GM19468 (cell line): ENCODE measurements around the gene SARDH.

Experiments used
- ATAC-seq: cut with Tn5 transposase; IDR thresholded peaks from one replicate; pipeline ENCODE4 v1.9.1; 2021; ENCODE audit warnings: mild to moderate bottlenecking, moderate library complexity, moderate number of reproducible peaks; ENCODE audit not compliant: unreplicated experiment; ENCODE audit errors: extremely low read depth

SARDH gene

DNA sequence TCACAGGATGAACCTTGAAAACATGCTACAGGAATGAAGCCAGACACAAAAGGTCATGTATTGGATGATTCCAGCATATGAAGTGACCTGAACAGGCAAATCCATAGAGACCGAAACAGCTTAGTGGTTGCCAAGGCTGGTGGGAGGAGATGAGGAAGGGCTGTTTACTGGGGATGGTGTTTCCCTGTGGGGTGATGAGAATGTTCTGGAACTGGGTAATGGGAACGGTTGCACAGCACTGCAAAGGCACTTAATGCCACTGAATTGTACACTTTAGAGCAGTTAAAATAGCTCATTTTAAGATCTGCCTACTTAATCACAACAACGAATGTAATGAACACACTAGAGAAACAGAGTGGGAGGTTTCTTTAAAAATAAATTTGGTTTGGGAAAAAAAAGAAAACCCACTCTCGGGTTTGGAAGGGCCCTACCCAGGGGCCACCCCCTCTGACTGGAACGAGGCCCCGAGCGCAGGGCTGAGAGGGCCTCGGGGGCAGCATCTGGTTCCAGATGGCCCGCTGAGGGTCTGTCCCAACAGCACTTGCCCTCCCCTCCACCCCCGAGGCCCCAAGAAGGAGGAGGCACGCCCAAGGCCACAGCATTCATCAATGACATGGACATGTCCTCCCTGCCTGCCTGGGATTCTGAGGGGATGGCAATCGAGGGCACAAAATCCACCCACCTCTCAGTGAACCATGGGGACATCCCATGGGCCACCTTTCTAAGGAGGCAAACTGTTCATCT lies 31.7 kb downstream of the SARDH start:
- ATAC-seq = no peak

GRCh38 chr9:133705576-133705975 lies 32.6 kb downstream of the SARDH start:
- no peak for ATAC-seq

GRCh38 chr9:133704711-133705181 lies 33.4 kb downstream of the SARDH start:
- no peak for ATAC-seq

- no peak for ATAC-seq
Observed at GRCh38 chr9:133703591-133704399, 34.4 kb downstream of the SARDH start.

DNA sequence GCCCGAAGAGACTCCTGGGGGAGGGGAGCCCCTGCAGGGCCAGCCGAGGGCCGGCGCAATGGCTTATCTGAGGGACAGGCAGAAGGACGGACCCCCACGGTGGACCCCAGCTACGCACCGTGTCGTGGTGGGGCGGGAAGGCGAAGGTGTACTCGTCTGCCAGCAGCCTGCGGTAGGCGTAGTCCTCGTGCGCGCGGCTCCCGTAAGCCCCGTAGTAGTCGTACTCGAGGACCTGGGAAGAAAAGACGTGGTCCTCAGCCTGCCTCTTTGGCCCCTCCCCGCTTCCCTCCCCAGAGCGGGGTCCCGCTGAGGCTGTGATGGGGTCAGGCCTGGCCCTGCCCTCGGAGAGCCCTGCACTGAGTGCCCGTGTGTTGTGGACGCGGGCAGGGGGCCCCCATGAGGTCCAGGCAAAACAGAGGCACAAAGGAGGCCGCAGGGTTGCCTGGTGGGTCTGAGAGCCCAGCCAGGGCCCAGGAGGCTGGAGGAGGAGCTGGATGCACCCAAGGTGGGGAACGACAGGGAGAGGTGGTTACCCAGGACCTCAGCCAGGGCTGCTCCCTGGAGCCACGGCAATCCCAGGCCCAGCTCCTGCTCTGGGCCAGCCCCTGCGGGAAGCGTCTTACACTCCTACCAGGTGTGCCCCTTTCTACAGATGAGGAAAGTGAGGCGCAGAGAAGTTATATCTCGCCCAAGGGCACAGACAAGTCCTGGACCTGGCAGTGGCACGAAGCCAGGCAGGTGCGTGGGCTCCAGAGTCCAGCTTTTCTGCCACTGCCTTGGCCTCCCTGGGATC lies 35.2 kb downstream of the SARDH start:
- no peak for ATAC-seq

DNA sequence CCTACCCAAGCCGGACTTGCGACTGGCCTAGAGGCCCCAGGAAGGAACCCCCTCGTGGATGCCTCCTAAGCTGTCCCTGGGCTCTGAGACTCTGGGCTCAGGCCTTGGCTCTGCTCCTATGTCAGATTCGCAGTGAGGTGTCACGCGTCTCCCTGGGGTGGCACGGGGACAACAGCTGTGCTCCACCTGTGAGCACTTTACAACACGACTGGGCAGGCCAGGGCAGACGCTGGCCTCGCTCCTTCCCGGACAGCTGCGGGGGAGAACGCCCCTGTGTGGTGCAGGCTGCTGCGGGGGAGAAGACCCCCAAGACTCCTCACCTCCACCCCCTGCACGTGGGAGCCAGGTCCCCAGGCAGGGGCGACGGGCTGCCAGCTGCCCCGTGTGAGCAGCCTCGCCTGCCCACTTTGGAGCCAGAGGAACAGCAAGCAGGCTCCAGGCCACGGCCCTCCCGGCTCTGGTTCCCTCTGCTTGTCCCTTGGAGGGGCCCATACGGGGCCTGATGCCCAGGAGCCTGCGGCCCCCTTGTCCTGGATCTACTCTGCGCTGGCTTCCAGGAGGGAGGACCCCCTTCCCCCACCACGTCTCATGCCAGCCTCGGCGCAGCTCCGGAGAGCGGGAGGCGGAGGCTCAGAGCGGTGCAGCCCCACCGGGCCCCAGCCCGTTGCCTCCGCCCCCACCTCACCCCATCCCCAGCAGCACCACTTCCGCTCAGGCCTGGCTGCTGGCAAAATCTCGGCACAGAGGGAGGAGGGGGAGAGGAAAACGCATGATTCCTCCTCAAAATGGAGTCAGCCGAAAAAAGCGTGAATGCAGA lies 36.0 kb downstream of the SARDH start:
- no peak for ATAC-seq

DNA sequence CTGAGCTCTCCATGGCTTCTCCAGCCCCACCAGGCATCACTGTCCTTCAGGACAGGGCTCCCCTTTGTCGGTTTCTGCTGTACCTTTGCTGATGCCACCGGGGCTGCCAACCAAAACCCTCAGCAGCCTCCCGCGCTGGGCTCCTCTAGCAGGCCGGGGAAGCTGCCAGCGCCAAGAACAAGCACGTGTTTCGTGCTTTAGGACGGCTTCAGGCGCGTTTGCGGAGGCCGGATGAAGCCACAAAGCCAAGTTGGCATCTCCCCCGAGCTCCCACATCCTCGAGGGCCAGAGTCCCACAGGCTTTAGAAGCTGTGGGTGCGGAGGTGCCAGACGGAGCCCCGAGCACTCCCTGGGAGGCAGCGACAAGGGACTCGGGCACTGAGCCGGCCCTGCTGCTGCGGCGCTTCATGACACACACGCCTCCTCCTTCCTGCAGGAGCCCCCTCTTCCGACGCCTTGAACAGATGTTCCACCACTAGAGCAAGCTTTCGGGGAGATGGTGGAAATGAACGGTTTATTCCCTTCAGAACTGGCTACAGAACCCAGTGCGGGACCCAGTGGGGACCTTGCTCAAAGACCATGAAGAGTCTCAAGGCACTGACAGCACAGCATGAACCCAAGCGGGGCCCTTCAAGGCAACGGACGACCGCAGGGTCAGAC lies 36.7 kb downstream of the SARDH start:
- ATAC-seq = no peak

DNA sequence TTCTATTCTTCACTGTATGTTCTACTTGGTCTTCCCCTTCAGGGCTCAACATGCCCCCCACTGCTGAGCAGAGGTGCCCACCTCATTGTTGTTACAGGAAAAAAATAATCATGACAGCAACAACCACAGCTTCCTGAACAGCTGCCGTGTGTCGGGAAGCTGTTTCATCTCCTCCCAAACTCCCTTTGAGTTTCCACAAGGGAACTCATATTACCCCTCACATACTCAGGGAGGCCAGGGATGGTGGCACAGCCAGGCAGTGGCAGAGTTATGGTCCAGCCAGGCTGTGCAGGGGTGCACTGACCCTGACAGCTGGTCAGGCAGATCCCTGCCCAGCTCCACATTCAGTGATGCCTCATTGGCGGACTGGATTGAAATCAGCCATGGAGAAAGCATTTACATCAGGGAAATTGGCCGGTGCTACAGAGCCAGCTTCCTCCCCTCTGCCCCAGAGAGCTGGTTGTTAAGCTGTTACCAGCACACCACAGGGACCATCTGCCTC lies 37.3 kb downstream of the SARDH start:
- ATAC-seq = no peak

DNA sequence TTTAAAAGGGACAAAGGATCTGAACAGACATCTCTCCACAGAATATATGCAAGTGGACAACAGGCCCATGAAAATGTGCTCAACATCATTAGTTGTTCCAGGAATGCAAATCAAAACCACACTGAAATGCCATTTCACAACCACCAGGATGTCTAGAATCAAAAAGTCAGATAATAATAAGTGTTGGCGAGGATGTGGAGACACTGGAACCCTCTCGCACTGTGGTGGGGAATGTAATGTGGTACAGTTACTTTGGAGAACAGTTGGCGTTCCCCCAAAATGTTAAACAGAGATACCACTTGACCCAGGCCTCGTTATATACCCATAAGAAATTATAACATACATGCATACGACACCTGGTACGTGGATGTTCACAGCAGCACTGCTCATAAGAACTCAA lies 38.6 kb downstream of the SARDH start:
- ATAC-seq = no peak

- ATAC-seq = no peak
Observed at GRCh38 chr9:133696071-133696472, 42.1 kb downstream of the SARDH start.

GRCh38 chr9:133694686-133695085 lies 43.5 kb downstream of the SARDH start:
- ATAC-seq = no peak

DNA sequence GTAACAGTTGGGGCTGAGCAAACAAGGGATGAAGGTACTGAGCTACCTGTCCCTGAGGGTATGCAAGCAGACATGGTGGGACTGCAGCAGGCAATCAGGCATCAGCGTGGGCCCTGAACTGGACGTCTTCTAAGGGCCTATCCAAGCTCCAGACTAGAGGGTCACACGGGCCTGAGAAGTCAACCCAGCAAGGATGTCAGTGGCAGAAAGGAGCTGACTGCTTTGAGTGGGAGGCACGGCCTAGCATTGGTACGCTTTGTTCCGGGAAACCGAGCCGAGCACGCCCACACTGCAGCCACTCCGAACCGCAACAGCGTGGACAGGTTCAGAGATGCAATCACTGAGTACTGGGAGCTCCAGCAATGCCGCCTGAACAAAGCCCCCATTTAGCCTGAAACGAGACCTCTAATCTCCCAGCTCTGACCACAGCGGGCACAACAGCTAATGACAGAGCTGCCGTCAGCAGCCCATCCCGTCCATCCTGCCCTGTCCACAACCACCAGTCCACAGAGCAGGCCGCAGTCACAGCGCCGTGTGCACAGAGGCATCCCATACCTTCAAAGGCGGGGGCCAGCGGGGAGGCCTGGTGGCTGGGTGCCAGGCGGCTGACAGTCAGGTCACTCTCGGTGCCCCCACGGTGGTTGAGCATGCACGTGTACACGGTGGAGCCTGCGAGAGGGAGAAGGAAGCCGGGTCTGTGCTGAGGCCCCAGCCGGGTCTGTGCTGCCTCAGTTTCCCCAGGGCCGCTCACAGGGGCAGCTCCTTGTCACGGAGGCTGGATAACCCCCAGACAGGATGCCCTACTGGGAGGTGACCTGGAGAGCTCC lies 44.2 kb downstream of the SARDH start:
- no peak for ATAC-seq

- no peak for ATAC-seq
Observed at GRCh38 chr9:133693116-133693515, 45.0 kb downstream of the SARDH start.

DNA sequence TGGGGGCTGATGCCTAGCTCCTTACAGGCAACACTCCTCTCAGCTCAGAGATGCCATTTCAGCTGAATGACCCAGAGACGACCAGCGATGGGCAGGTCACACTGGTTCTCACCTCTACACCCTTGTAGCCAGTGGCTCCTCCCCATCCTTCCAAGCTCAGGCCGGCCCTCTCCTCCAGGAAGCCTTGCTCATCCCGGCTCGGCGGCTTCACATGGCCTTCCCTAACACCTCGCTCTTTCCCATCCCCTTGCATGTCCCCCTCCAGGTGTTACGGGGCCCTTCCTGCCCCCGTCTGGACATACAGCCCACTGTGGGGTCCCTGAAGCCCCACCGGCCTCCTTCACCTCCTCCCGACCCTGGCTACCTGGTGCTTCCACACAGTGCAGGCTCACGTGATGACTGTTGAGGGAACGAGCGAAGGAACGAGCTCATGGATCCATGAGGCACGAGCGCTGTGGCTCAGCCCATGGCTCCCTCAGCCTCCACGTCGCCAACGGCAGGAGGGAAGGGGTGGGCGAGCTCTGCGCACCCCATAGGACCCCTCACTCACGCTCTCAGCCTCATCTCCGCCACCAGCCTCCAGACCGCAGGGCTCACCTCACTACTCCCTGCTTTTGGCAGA lies 45.7 kb downstream of the SARDH start:
- no peak for ATAC-seq

GRCh38 chr9:133691626-133692363 lies 46.4 kb downstream of the SARDH start:
- ATAC-seq = no peak

DNA sequence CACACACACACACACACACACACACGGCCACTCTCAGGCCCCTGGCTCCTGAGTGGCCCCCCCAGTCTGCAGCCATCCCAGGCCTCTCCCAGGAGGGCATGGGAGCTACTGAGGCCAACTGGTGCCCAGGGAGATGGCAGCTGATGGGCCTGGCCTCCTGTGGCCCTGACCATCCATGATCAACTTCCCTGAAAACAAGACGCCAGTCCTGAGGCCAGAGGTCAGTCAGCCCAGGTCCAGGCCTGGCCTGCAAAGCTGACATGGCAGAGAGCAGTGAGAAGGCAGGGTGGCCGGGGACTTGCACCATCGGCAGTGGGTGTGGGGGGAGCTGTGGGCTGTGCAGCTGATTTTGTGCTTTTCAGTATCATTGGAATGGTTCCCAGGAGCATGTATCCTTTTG lies 47.0 kb downstream of the SARDH start:
- ATAC-seq = no peak

DNA sequence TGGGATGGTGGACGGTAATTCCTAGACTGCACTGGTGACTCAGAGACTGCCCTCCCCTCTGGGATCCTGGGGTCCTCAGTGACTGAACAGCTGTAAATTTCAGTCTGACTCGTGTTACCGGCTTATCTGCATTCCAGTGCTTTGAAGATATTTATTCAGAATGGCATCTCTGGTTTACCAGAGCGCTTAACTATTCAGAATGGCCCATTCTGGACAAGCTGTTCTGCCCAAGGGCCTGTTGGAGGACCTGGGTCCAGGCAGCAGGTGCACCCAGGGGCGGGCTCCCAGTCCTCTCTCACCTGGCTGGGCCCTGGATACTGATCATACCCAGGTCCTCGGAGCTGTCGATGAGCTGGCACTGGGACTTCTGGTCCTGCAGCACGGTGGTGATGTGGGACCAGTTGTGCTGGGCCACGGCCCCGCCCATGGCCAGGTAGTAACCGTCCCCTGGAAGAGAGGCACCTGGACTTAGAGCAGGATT lies 48.0 kb downstream of the SARDH start:
- no peak for ATAC-seq
